ENCODE results near the gene CYLC1.

DNA sequence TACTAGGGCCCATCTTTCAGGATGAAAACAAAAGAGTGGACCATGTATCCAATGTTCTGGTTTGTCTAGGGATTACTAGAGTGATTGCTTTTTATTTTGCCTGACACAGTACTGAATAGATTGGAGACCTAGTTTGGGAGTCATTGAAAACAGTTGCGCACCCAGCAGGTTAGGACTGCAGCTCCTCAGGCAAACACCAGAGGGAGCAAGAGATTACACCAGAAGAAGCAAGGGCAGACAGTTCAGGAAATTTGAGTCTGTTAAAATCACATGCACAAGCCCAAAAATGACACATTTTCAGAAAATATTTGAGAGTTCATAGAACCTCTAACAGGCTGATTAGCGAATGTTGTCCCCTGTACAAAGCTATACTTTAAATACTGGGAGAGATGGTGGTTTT is 55.6 kb downstream of the CYLC1 start:
- TF ChIP-seq SIN3A (IDR thresholded peaks at IDR 0.05; ENCODE audit: borderline replicate concordance, insufficient read depth, low read length) (no peak), POLR2AphosphoS5 (IDR thresholded peaks at IDR 0.05; ENCODE audit: low read depth, low read length) (no peak)
- TF ChIP-seq, protein P1, sequence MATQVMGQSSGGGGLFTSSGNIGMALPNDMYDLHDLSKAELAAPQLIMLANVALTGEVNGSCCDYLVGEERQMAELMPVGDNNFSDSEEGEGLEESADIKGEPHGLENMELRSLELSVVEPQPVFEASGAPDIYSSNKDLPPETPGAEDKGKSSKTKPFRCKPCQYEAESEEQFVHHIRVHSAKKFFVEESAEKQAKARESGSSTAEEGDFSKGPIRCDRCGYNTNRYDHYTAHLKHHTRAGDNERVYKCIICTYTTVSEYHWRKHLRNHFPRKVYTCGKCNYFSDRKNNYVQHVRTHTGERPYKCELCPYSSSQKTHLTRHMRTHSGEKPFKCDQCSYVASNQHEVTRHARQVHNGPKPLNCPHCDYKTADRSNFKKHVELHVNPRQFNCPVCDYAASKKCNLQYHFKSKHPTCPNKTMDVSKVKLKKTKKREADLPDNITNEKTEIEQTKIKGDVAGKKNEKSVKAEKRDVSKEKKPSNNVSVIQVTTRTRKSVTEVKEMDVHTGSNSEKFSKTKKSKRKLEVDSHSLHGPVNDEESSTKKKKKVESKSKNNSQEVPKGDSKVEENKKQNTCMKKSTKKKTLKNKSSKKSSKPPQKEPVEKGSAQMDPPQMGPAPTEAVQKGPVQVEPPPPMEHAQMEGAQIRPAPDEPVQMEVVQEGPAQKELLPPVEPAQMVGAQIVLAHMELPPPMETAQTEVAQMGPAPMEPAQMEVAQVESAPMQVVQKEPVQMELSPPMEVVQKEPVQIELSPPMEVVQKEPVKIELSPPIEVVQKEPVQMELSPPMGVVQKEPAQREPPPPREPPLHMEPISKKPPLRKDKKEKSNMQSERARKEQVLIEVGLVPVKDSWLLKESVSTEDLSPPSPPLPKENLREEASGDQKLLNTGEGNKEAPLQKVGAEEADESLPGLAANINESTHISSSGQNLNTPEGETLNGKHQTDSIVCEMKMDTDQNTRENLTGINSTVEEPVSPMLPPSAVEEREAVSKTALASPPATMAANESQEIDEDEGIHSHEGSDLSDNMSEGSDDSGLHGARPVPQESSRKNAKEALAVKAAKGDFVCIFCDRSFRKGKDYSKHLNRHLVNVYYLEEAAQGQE (IDR thresholded peaks at IDR 0.05; ENCODE audit: insufficient read depth in 1 of 2, low read depth in 2 of 2, low read length in 2 of 2), result no peak
